ENCODE results near the gene RBMS2. TPM values are rescaled to one million over a fixed set of nuclear protein-coding genes. Genes with fewer than 3 reads are reported as not detected.

Gene RBMS2
- total and polyA plus RNA-seq, 2 donors (not counting 1 experiment from before 2014, with no cell fraction given), result 0.81 to 7.6 TPM

GRCh38 chr12:56585098-56585497, 63.5 kb downstream of the RBMS2 start:
- intact Hi-C loops (cut with micrococcal nuclease), result no loop called here

DNA sequence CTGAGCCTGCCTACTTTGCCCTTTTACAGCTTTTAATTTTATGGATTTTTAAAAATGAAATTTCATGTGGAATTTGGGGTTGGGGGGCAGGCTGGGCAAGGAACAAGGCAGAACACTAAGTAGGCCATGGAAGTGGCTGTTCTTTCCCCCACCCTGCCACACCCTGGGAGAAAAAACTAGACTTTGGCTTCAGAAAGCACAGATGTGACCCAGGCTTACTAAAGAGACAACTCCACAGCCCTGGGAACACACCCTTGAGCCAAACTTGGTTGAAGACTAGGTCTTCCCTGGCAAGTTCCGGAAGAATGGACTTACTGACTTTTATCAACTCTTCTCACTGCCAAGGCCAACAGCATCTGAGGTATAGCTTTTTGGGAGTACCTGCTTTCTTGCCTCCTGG, 68.2 kb downstream of the RBMS2 start:
- Histone ChIP-seq H2AFZ (ENCODE audit: insufficient read depth, low read depth, low read length, poor library complexity, severe bottlenecking) (no peak overlapping the region), H3K9me3 (ENCODE audit: control extremely low read depth in 1 of 3, control insufficient read depth in 2 of 3, insufficient read depth in 1 of 3, low read length in 2 of 3) (no peaks in the 10 kb centered on the region), H3K27ac (ENCODE audit: low read length in 2 of 2) (no peak overlapping the region), H3K36me3 (replicated peaks in 1 of 2; ENCODE audit: control extremely low read depth in 1 of 2, control insufficient read depth in 1 of 2, extremely low read depth in 1 of 2, insufficient read depth in 2 of 2, low read length in 1 of 2) (peaks cover 0 to 2% of the 10 kb centered on the region in 2 experiments), H3K27me3 (replicated peaks in 1 of 4; ENCODE audit: control extremely low read depth in 1 of 4, control insufficient read depth in 3 of 4, insufficient read depth in 4 of 4, low read length in 3 of 4) (no peaks in the 10 kb centered on the region), H3K4me2 (replicated peaks; ENCODE audit: low read depth, low read length, poor library complexity, severe bottlenecking) (no peak overlapping the region), H3K9ac (ENCODE audit: low read length) (no peak overlapping the region), H4K20me1 (ENCODE audit: control insufficient read depth, insufficient read depth, low read length, poor library complexity, severe bottlenecking) (peaks cover 4% of the 10 kb centered on the region), H3K4me3 (ENCODE audit: control extremely low read depth in 1 of 5, extremely low read depth in 1 of 5, insufficient read depth in 1 of 5, low read depth in 2 of 5, low read length in 4 of 5) (no peak overlapping the region), H3K79me2 (ENCODE audit: control insufficient read depth, insufficient read depth, low read length) (no peaks in the 10 kb centered on the region), H3K4me1 (ENCODE audit: control insufficient read depth in 2 of 2, insufficient read depth in 2 of 2, low read length in 2 of 2) (no peaks in the 10 kb centered on the region)
- intact Hi-C loops (cut with micrococcal nuclease), result loop anchor here (5.0 kb wide), 1 partner anchor 38 kb away; no protein-coding TSS in a partner anchor
- Mint-ChIP-seq H3K9me3 (ENCODE audit: insufficient read depth) (no peaks in the 10 kb centered on the region), H3K4me3 (no peak overlapping the region), H3K4me1 (peaks cover 3% of the 10 kb centered on the region), H3K27ac (no peak overlapping the region), H3K27me3 (no peaks in the 10 kb centered on the region)
- no peak for ATAC-seq (ENCODE audit: low read depth)
- 100% methylated on average over 1 of the region's 1 CpG for WGBS (ENCODE audit: insufficient coverage)
- POLR2A ChIA-PET, result no interaction called here
- CTCF ChIA-PET, result interaction anchor here (1.0 to 1.4 kb wide), 4 partner anchors 46 to 76 kb away, joined by 3 to 7 read pairs (median 4); partner anchors contain the start of gene RBMS2
- no peak for DNase-seq
- no peak for TF ChIP-seq EZH2 (IDR thresholded peaks at IDR 0.05; ENCODE audit: borderline replicate concordance, insufficient read depth, low read depth, low read length, poor library complexity, severe bottlenecking)
- TF ChIP-seq CTCF (IDR thresholded peaks at IDR 0.05), result no peak

More at GRCh38 chr12:56585098-56585497, 63.5 kb downstream of the RBMS2 start:
- Histone ChIP-seq H3K27me3 (replicated peaks in 1 of 4; ENCODE audit: control extremely low read depth in 1 of 4, control insufficient read depth in 3 of 4, insufficient read depth in 4 of 4, low read length in 3 of 4) (no peaks in the 10 kb centered on the region), H3K4me1 (ENCODE audit: control insufficient read depth in 2 of 2, insufficient read depth in 2 of 2, low read length in 2 of 2) (no peaks in the 10 kb centered on the region), H3K27ac (ENCODE audit: low read length in 2 of 2) (no peak overlapping the region), H3K4me2 (replicated peaks; ENCODE audit: low read depth, low read length, poor library complexity, severe bottlenecking) (no peak overlapping the region), H4K20me1 (ENCODE audit: control insufficient read depth, insufficient read depth, low read length, poor library complexity, severe bottlenecking) (no peaks in the 10 kb centered on the region), H3K9ac (ENCODE audit: low read length) (no peak overlapping the region), H3K9me3 (ENCODE audit: control extremely low read depth in 1 of 3, control insufficient read depth in 2 of 3, insufficient read depth in 1 of 3, low read length in 2 of 3) (no peaks in the 10 kb centered on the region), H3K36me3 (replicated peaks in 1 of 2; ENCODE audit: control extremely low read depth in 1 of 2, control insufficient read depth in 1 of 2, extremely low read depth in 1 of 2, insufficient read depth in 2 of 2, low read length in 1 of 2) (peaks cover 0 to 2% of the 10 kb centered on the region in 2 experiments), H3K4me3 (ENCODE audit: control extremely low read depth in 1 of 5, extremely low read depth in 1 of 5, insufficient read depth in 1 of 5, low read depth in 2 of 5, low read length in 4 of 5) (no peak overlapping the region), H2AFZ (ENCODE audit: insufficient read depth, low read depth, low read length, poor library complexity, severe bottlenecking) (no peak overlapping the region), H3K79me2 (ENCODE audit: control insufficient read depth, insufficient read depth, low read length) (no peaks in the 10 kb centered on the region)
- no peak overlapping the region for H3K27ac Mint-ChIP-seq
- H3K4me1 Mint-ChIP-seq, result no peaks in the 10 kb centered on the region
- no peaks in the 10 kb centered on the region for H3K27me3 Mint-ChIP-seq
- DNase-seq (no peak), ATAC-seq (ENCODE audit: low read depth) (no peak)
- ChIA-PET CTCF (interaction anchor here (0.7 kb wide), 1 partner anchor 481 kb away, joined by 3 read pairs; the partner anchor contains the start of gene PA2G4), POLR2A (no interaction called here)
- no peaks in the 10 kb centered on the region for H3K9me3 Mint-ChIP-seq (ENCODE audit: insufficient read depth)
- no peak overlapping the region for H3K4me3 Mint-ChIP-seq
- no CpG with 5 or more reads among the region's 4 CpGs for WGBS (ENCODE audit: insufficient coverage)
- TF ChIP-seq EZH2 (IDR thresholded peaks at IDR 0.05; ENCODE audit: borderline replicate concordance, insufficient read depth, low read depth, low read length, poor library complexity, severe bottlenecking) (no peak), CTCF (IDR thresholded peaks at IDR 0.05) (no peak)
